ENCODE data around the gene FAAP20.

Gene FAAP20

DNA sequence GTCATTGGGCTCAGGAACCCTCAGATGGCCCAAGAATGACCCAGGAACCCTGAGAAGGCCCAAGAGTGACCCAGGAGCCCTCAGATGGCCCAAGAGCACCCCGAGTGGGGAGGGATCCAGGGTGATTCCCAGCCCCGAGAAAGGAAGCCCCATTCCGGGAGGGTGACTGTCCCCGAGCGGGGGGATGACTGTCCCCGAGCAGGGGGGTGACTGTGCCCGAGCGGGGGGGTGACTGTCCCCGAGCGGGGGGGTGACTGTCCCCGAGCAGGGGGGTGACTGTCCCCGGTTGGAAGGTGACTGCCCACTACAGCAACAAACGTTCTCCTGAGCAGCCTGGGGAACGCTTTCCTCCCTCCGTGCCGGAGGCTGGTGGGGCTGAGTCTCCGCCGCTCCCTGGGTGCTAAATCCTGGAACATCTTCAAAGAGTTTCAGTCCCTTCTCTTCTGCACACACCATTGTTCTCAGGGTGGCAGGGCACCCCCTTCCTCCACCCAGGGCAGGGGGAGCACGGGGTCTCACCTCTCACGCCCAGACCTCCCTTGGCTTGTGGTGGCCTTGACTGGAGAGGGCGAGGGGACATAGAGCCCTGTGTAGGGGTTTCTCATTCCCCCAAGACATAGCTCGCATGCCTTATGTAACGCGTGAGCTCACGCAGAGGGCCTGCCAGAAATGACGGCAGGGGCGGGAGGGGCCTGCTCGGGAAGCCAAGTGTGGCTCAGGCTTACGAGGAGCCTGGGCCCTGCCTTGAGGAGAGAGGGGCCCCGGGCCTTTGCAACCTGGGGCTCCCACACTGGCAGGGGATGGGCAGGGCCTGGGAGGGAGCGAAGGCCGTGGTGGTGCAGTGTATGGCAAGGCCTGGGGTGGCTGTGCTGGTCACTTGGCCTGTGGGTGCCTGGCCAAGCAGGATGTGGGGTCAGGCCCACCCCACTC lies 19.3 kb upstream of the FAAP20 start:
- TF ChIP-seq, protein P1, sequence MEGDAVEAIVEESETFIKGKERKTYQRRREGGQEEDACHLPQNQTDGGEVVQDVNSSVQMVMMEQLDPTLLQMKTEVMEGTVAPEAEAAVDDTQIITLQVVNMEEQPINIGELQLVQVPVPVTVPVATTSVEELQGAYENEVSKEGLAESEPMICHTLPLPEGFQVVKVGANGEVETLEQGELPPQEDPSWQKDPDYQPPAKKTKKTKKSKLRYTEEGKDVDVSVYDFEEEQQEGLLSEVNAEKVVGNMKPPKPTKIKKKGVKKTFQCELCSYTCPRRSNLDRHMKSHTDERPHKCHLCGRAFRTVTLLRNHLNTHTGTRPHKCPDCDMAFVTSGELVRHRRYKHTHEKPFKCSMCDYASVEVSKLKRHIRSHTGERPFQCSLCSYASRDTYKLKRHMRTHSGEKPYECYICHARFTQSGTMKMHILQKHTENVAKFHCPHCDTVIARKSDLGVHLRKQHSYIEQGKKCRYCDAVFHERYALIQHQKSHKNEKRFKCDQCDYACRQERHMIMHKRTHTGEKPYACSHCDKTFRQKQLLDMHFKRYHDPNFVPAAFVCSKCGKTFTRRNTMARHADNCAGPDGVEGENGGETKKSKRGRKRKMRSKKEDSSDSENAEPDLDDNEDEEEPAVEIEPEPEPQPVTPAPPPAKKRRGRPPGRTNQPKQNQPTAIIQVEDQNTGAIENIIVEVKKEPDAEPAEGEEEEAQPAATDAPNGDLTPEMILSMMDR (IDR thresholded peaks at IDR 0.05; ENCODE audit: insufficient read depth, low read depth, low read length, missing control alignments): no peak
- no peak overlapping the region for H3K4me3 ChIP-seq (ENCODE audit: low read depth, low read length)
- no peak for DNase-seq (ENCODE audit: low read depth)

DNA sequence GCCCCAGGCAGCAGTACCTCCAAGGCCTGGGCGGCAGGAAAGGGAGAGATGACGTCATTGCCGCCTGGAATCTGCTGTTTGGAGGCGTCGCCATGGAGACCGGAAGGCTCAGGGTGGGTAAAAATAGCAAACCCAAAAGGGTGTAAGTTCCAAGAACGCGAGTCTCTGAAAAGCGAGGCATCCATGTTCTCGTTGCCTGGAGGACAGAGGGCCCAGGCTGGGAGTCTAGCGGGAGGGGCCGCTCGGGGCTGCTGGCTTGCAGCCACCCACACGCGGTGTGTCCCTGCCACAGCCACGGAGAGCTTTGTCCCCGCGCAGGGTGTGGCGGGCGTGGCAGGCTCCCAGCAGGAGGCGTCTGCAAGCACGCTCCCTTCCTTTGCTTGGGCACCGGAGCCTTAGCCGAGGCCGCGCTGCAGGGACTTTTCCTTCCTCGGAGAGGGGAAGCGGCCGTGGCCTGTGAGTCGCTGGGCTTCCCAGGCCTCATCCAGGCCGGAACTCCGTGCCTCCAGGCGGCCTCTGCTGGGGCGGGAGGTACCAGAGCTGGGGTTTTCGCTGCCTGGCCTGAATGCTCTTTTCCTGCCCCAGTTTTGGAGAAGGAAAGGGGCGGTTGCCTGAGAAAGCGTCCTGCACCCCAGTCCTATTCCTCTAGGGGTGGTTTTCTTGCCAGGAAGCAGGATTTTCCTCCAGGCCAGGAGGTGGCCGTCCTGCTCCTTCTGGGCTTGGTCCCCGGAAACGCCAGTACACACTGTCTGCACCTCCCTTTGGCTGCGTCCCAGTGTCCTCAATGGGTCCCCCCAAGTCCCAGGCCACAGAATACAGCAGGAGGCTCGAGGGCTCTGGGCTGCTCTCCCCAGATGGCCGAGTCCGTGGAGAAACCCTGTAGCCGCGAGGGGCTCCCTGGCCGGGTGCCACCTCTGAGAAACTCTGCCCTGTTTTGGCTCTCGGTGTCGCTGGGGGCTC lies 18.2 kb upstream of the FAAP20 start:
- TF ChIP-seq, protein P1 (IDR thresholded peaks at IDR 0.05; ENCODE audit: insufficient read depth, low read depth, low read length, missing control alignments): no peak
- no peak overlapping the region for H3K4me3 ChIP-seq (ENCODE audit: low read depth, low read length)
- DNase-seq (ENCODE audit: low read depth): no peak

DNA sequence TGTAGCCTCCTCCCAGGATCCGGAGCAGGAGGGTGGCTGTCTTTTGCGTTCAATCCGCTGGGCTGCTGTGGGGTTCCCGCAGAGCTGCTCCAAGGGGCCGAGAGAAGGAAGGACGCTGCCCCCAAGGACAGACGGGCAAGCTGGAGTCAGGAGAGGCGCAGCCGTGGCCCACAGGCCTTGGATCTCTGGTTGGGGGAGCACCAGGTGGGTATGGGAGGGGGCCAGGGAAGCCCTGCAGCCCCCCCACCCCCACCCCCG lies 17.6 kb upstream of the FAAP20 start:
- H3K4me3 ChIP-seq (ENCODE audit: low read depth, low read length): no peak overlapping the region
- TF ChIP-seq, protein P1 (IDR thresholded peaks at IDR 0.05; ENCODE audit: insufficient read depth, low read depth, low read length, missing control alignments): no peak
- no peak for DNase-seq (ENCODE audit: low read depth)

DNA sequence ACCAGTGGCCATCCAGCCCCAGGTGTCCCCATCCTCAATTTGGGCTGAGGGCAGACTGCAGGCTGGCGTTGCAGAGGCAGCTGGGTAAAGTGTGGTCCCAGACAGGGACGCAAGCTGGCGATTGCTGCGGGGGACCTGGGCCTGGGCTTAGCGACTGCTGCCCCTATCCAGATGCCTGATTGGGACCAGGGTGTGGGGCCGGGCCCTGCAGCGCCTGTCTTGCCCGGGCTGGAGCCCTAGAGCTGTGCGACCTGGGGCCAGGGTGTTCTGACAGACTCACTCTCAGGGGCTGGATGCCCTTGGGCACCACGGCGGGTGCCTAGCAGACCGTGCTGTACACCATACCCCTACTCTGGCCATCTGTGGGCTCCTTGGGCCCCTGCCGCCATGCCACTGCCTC lies 16.2 kb upstream of the FAAP20 start:
- no peak for DNase-seq (ENCODE audit: low read depth)
- TF ChIP-seq, protein P1 (IDR thresholded peaks at IDR 0.05; ENCODE audit: insufficient read depth, low read depth, low read length, missing control alignments): no peak
- no peak overlapping the region for H3K4me3 ChIP-seq (ENCODE audit: low read depth, low read length)

DNA sequence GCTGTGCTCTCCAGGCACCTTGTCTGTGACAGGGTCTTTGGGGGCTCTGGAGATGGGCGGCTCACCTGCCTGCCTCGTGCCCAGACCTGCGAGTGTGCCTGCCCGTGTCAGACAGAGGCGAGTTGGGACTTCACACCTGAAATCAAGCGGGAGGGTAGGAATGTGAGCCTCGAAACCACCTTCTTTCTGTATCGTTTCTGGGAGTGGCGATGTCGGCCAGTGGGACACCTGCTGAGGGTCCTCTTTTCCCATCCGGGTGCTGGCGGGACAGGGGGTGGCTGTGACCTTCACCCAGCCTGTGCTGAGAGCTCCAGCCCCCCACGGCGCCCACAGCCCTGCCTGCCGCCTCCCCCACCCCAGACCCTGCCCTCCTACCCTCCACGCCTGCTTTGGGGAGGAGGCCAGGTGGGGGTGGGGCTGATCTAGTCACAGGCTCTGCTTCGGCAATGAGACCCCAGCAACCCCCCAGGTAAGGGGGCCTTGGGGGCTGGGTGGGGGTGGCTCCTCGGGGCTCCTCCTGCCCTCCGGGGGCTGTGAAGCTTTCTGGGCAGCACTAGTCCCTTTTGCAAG lies 15.6 kb upstream of the FAAP20 start:
- no peak overlapping the region for H3K4me3 ChIP-seq (ENCODE audit: low read depth, low read length)
- TF ChIP-seq, protein P1 (IDR thresholded peaks at IDR 0.05; ENCODE audit: insufficient read depth, low read depth, low read length, missing control alignments): no peak
- DNase-seq (ENCODE audit: low read depth): no peak

DNA sequence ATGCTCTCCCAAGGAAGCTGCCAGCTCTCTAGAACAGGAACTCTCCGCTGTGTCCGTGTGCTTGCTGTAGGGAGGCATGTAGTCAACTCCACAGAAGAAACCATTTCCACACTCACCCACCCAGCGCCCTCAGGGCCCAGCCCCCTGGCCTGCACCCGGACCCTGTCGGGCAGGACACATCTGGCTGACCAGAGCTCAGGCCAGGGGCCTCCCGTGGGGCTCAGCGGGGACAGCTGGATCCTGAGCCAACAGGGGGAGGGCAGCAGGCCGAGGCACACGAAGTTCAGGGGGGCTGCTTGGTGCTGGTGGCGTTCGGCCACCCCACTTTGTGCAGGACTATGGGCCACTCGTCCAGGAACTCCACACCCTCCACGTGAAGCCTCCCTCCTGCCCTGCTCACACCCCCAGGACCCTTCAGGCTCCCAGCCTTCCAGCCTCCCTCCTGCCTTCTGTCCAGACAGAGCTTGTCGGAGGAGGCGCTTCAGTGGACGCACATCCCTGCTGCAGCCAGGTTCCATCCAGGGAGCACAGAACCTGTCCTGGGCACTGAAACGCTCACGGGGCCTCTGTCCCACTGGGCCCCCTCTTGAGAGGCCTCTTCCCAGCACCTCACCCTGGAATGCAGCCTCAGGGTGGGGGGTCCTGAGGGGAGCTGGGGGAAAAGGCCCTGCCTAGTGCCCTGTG lies 15.0 kb upstream of the FAAP20 start:
- TF ChIP-seq, protein P1 (IDR thresholded peaks at IDR 0.05; ENCODE audit: insufficient read depth, low read depth, low read length, missing control alignments): no peak
- DNase-seq (ENCODE audit: low read depth): no peak
- no peak overlapping the region for H3K4me3 ChIP-seq (ENCODE audit: low read depth, low read length)

All from GM12865 (cell line).